Liver (tissue), 9 donors: ENCODE measurements around the gene RFLNA. TPM values are rescaled to one million over a fixed set of nuclear protein-coding genes. Genes with fewer than 3 reads are reported as not detected.

Source experiments
- DNase-seq: peaks from one replicate; pipeline ENCODE4 v3.0.0-alpha.2; 2017; ENCODE audit warnings: low spot score
- H3K27ac ChIP-seq, 2 donors: one replicate each; pipeline ENCODE4 v1.7.0; 2013; ENCODE audit warnings: inconsistent platforms in 2 of 2, low read length in 2 of 2, control low read depth in 1 of 2, low read depth in 1 of 2, mild to moderate bottlenecking in 1 of 2
- H3K27me3 ChIP-seq, 4 donors: one replicate each; pipeline versions ENCODE4 v1.6.1 to v1.7.0; 2013; ENCODE audit warnings: low read length in 3 of 4, inconsistent platforms in 1 of 4, mild to moderate bottlenecking in 1 of 4, moderate library complexity in 1 of 4; ENCODE audit not compliant: control insufficient read depth in 4 of 4, insufficient read depth in 4 of 4
- H3K36me3 ChIP-seq, 4 donors: one replicate each; pipeline versions ENCODE4 v1.6.1 to v1.7.0; 2013; ENCODE audit warnings: low read length in 3 of 4, mild to moderate bottlenecking in 3 of 4, low read depth in 1 of 4, moderate library complexity in 1 of 4; ENCODE audit not compliant: control insufficient read depth in 4 of 4, insufficient read depth in 3 of 4
- H3K4me1 ChIP-seq, 4 donors: one replicate each; pipeline versions ENCODE4 v1.6.1 to v1.7.0; 2013; ENCODE audit warnings: low read length in 3 of 4, mild to moderate bottlenecking in 3 of 4, moderate library complexity in 1 of 4; ENCODE audit not compliant: control insufficient read depth in 4 of 4, insufficient read depth in 4 of 4
- H3K4me3 ChIP-seq, 3 donors: one replicate each; pipeline versions ENCODE4 v1.6.1 to v1.7.0; 2013; ENCODE audit warnings: low read length in 3 of 3, control low read depth in 1 of 3, low read depth in 1 of 3, mild to moderate bottlenecking in 1 of 3
- H3K9ac ChIP-seq, 2 donors: one replicate each; pipeline ENCODE4 v1.7.0; 2013; ENCODE audit warnings: low read length in 2 of 2, mild to moderate bottlenecking in 2 of 2, moderate library complexity in 2 of 2, control low read depth in 1 of 2, low read depth in 1 of 2
- H3K9me3 ChIP-seq, 4 donors: one replicate each; pipeline versions ENCODE4 v1.6.1 to v1.7.0; 2013; ENCODE audit warnings: low read length in 3 of 4; ENCODE audit not compliant: control insufficient read depth in 4 of 4
- ATF3 ChIP-seq: IDR thresholded peaks from 2 replicates; pipeline ENCODE4 v1.6.1; 2016; ENCODE audit warnings: antibody characterized with exemption
- EGR1 ChIP-seq, 2 donors: IDR thresholded peaks; 2 replicates each; pipeline ENCODE4 v1.6.1; 2016 to 2018; ENCODE audit warnings: antibody characterized with exemption in 2 of 2, low read depth in 2 of 2
- FOXA1 ChIP-seq: IDR thresholded peaks from 2 replicates; pipeline ENCODE4 v1.6.1; 2016; ENCODE audit warnings: antibody characterized with exemption
- GABPA ChIP-seq, 2 donors: IDR thresholded peaks in 1 of 2; conservative IDR thresholded peaks in 1 of 2; 2 replicates each; pipeline ENCODE4 v1.6.1; 2016; ENCODE audit warnings: antibody characterized with exemption in 2 of 2, mild to moderate bottlenecking in 1 of 2, moderate library complexity in 1 of 2
- HNF4A ChIP-seq, 2 donors: conservative IDR thresholded peaks; 2 replicates each; pipeline ENCODE4 v1.6.1; 2016; ENCODE audit warnings: antibody characterized with exemption in 2 of 2, mild to moderate bottlenecking in 2 of 2
- HNF4G ChIP-seq: IDR thresholded peaks from 2 replicates; pipeline ENCODE4 v1.6.1; 2016; ENCODE audit warnings: antibody characterized with exemption
- JUND ChIP-seq, 2 donors: IDR thresholded peaks; 2 replicates each; pipeline ENCODE4 v1.6.1; 2016; ENCODE audit warnings: antibody characterized with exemption in 2 of 2
- MAX ChIP-seq: IDR thresholded peaks from 2 replicates; pipeline ENCODE4 v1.6.1; 2016; ENCODE audit warnings: antibody characterized with exemption
- NR2F2 ChIP-seq: IDR thresholded peaks from 2 replicates; pipeline ENCODE4 v1.6.1; 2016; ENCODE audit warnings: antibody characterized with exemption
- RAD21 ChIP-seq, 2 donors: IDR thresholded peaks; 2 replicates each; pipeline ENCODE4 v1.6.1; 2016; ENCODE audit warnings: antibody characterized with exemption in 2 of 2, mild to moderate bottlenecking in 2 of 2
- REST ChIP-seq: IDR thresholded peaks from 2 replicates; pipeline ENCODE4 v1.6.1; 2016; ENCODE audit warnings: antibody characterized with exemption, mild to moderate bottlenecking
- RXRA ChIP-seq, 2 donors: IDR thresholded peaks; 2 replicates each; pipeline ENCODE4 v1.6.1; 2017 to 2018; ENCODE audit warnings: antibody characterized with exemption in 2 of 2, mild to moderate bottlenecking in 1 of 2
- SP1 ChIP-seq: IDR thresholded peaks from 2 replicates; pipeline ENCODE4 v1.6.1; 2018; ENCODE audit warnings: antibody characterized with exemption, mild to moderate bottlenecking
- TAF1 ChIP-seq: conservative IDR thresholded peaks from 2 replicates; pipeline ENCODE4 v1.6.1; 2016; ENCODE audit warnings: antibody characterized with exemption, mild to moderate bottlenecking
- ZBTB33 ChIP-seq: IDR thresholded peaks from 2 replicates; pipeline ENCODE4 v1.6.1; 2016; ENCODE audit warnings: antibody characterized with exemption
- WGBS: extraction: QIAGEN DNeasy Blood & Tissue Kit; methylation state at CpG from one replicate; pipeline ENCODE4 v1.1.7; 2013; 5-methylcytosine and 5-hydroxymethylcytosine counted together
- polyA plus RNA-seq, 2 donors: library from polyadenylated mRNA; stranded (reverse) in 1 of 2; unstranded in 1 of 2; fragments of 200-250 nt in 1 of 2; fragments of >200 nt in 1 of 2; fragmentation: Nextera tagmentation in 1 of 2; extraction: Ambion mirVana in 1 of 2; gene quantifications; one replicate each; pipeline versions ENCODE4 v1.2.1 to v1.2.3, GENCODE V29; 2013 to 2015
- total RNA-seq, 2 donors: library from RNA; depleted of rRNA; stranded (reverse); fragments of >200 nt; gene quantifications; one replicate each; pipeline ENCODE4 v1.2.3, GENCODE V29; 2014
- donor health status: healthy.
- donor health status: healthy.
- donor health status: healthy.
- donor health status: healthy.
- donor health status: healthy.

RFLNA gene
- total and polyA plus RNA-seq, 4 donors: 0.05 TPM; not detected in 2

GRCh38 chr12:124292385-124292784 is 2.5 kb upstream of the RFLNA start:
- Histone ChIP-seq H3K9ac (no peak overlapping the region), H3K36me3 (no peaks in the 10 kb centered on the region), H3K9me3 (peaks cover 0 to 2% (median 0%) of the 10 kb centered on the region in 4 donors), H3K27ac (no peak overlapping the region), H3K4me1 (peaks cover 0 to 8% (median 3%) of the 10 kb centered on the region in 4 donors), H3K4me3 (no peak overlapping the region), H3K27me3 (peaks cover 0 to 6% (median 0%) of the 10 kb centered on the region in 4 donors)
- 69% methylated on average over 6 of the region's 6 CpGs for WGBS
- DNase-seq: no peak
- TF ChIP-seq ATF3: no peak
- TF ChIP-seq HNF4G: no peak
- no peak for TF ChIP-seq SP1
- no peak for TF ChIP-seq TAF1
- TF ChIP-seq NR2F2: no peak
- no peak for TF ChIP-seq REST
- TF ChIP-seq HNF4A (conservative IDR thresholded peaks at IDR 0.05): no peak
- no peak for TF ChIP-seq ZBTB33
- TF ChIP-seq MAX: no peak
- TF ChIP-seq EGR1 (IDR thresholded peaks at IDR 0.05; ENCODE audit: low read depth in 2 of 2): no peak
- no peak for TF ChIP-seq JUND (IDR thresholded peaks at IDR 0.05)
- no peak for TF ChIP-seq FOXA1

- peaks cover 0 to 6% (median 0%) of the 10 kb centered on the region in 4 donors for H3K27me3 ChIP-seq
- H3K27ac ChIP-seq: no peak overlapping the region
- H3K4me3 ChIP-seq: no peak overlapping the region
- H3K9me3 ChIP-seq: no peaks in the 10 kb centered on the region
- DNase-seq: no peak
- H3K4me1 ChIP-seq: peaks cover 0 to 8% (median 3%) of the 10 kb centered on the region in 4 donors
- 86% methylated on average over 12 of the region's 12 CpGs for WGBS
- TF ChIP-seq GABPA (IDR thresholded peaks at IDR 0.05 in 1 of 2, conservative IDR thresholded peaks at IDR 0.05 in 1 of 2) (no peak), RXRA (IDR thresholded peaks at IDR 0.05) (no peak), RAD21 (IDR thresholded peaks at IDR 0.05) (no peak), MAX (no peak), NR2F2 (no peak), HNF4G (no peak), TAF1 (no peak)
- H3K36me3 ChIP-seq: no peaks in the 10 kb centered on the region
- H3K9ac ChIP-seq: no peak overlapping the region
These were observed 1.4 kb upstream of the RFLNA start for GRCh38 chr12:124293286-124294003.
